Measurements from ENCODE around the gene PCNX3.

The PCNX3 gene

GRCh38 chr11:65615229-65615949 lies at the start of gene PCNX3:
PCNX3 (plus strand) TSS chr11:65615776; CDS start chr11:65616312, 536 bp downstream.
- in situ Hi-C loops (cut with MboI; ENCODE audit: low sequenced_read_pairs), result no loop called here
- Histone ChIP-seq H3K36me3 (replicated peaks) (peaks cover 38% of the 10 kb centered on the region), H3K4me3 (peak within 1 kb of the TSS; percentile 86), H3K27me3 (ENCODE audit: low read depth) (no peaks in the 10 kb centered on the region), H3K9me3 (no peaks in the 10 kb centered on the region), H3K4me1 (peaks cover 9% of the 10 kb centered on the region)
- DNase-seq (ENCODE audit: low spot score in 2 of 2), result peak; percentile 100

- Histone ChIP-seq H3K4me3 (peak overlapping the region; percentile 98), H3K9me3 (no peaks in the 10 kb centered on the region), H3K36me3 (replicated peaks) (peaks cover 12% of the 10 kb centered on the region), H3K4me1 (peaks cover 27% of the 10 kb centered on the region), H3K27me3 (ENCODE audit: low read depth) (no peaks in the 10 kb centered on the region)
- in situ Hi-C loops (cut with MboI; ENCODE audit: low sequenced_read_pairs), result no loop called here
- DNase-seq (ENCODE audit: low spot score in 2 of 2), result no peak
Observed at GRCh38 chr11:65569164-65569972, 46.2 kb upstream of the PCNX3 start.

- in situ Hi-C loops (cut with MboI; ENCODE audit: low sequenced_read_pairs), result no loop called here
- Histone ChIP-seq H3K4me1 (peaks cover 27% of the 10 kb centered on the region), H3K4me3 (peak within 1 kb of the TSS; percentile 98), H3K36me3 (replicated peaks) (peaks cover 12% of the 10 kb centered on the region), H3K27me3 (ENCODE audit: low read depth) (no peaks in the 10 kb centered on the region), H3K9me3 (no peaks in the 10 kb centered on the region)
- peak; percentile 97 to 100 for DNase-seq (ENCODE audit: low spot score in 2 of 2)
Observed at GRCh38 chr11:65569973-65570918, 45.3 kb upstream of the PCNX3 start, which contains the start of gene ZNRD2. ZNRD2 (plus strand) TSS chr11:65570477; CDS start chr11:65570492, 15 bp downstream.

GRCh38 chr11:65571420-65571819 lies 44.2 kb upstream of the PCNX3 start:
- peak overlapping the region; percentile 98 for H3K4me3 ChIP-seq
- in situ Hi-C loops (cut with MboI; ENCODE audit: low sequenced_read_pairs), result no loop called here
- peaks cover 12% of the 10 kb centered on the region for H3K36me3 ChIP-seq (replicated peaks)
- no peaks in the 10 kb centered on the region for H3K9me3 ChIP-seq
- DNase-seq (ENCODE audit: low spot score in 2 of 2), result no peak
- H3K4me1 ChIP-seq, result peaks cover 27% of the 10 kb centered on the region
- H3K27me3 ChIP-seq (ENCODE audit: low read depth), result no peaks in the 10 kb centered on the region

GRCh38 chr11:65571940-65572339 lies 43.6 kb upstream of the PCNX3 start:
- DNase-seq (ENCODE audit: low spot score in 2 of 2), result peak; percentile 32 to 54
- Histone ChIP-seq H3K4me3 (peak overlapping the region; percentile 98), H3K36me3 (replicated peaks) (peaks cover 12% of the 10 kb centered on the region), H3K27me3 (ENCODE audit: low read depth) (no peaks in the 10 kb centered on the region), H3K4me1 (peaks cover 27% of the 10 kb centered on the region), H3K9me3 (no peaks in the 10 kb centered on the region)
- in situ Hi-C loops (cut with MboI; ENCODE audit: low sequenced_read_pairs), result no loop called here

GRCh38 chr11:65572356-65573051 lies 43.1 kb upstream of the PCNX3 start, which contains the start of gene FAM89B:
FAM89B (plus strand) TSS chr11:65572538; CDS start chr11:65572670, 132 bp downstream.
- Histone ChIP-seq H3K36me3 (replicated peaks) (peaks cover 12% of the 10 kb centered on the region), H3K4me3 (peak within 1 kb of the TSS; percentile 98), H3K4me1 (peaks cover 27% of the 10 kb centered on the region), H3K9me3 (no peaks in the 10 kb centered on the region), H3K27me3 (ENCODE audit: low read depth) (no peaks in the 10 kb centered on the region)
- in situ Hi-C loops (cut with MboI; ENCODE audit: low sequenced_read_pairs), result no loop called here
- peak; percentile 74 to 96 for DNase-seq (ENCODE audit: low spot score in 2 of 2)

- H3K4me1 ChIP-seq, result peaks cover 27% of the 10 kb centered on the region
- peaks cover 9% of the 10 kb centered on the region for H3K36me3 ChIP-seq (replicated peaks)
- H3K9me3 ChIP-seq, result no peaks in the 10 kb centered on the region
- peak overlapping the region; percentile 98 for H3K4me3 ChIP-seq
- in situ Hi-C loops (cut with MboI; ENCODE audit: low sequenced_read_pairs), result no loop called here
- H3K27me3 ChIP-seq (ENCODE audit: low read depth), result no peaks in the 10 kb centered on the region
- no peak for DNase-seq (ENCODE audit: low spot score in 2 of 2)
Observed at GRCh38 chr11:65573391-65574079, 42.0 kb upstream of the PCNX3 start.

GRCh38 chr11:65574109-65574810 lies 41.3 kb upstream of the PCNX3 start:
- Histone ChIP-seq H3K9me3 (no peaks in the 10 kb centered on the region), H3K27me3 (ENCODE audit: low read depth) (no peaks in the 10 kb centered on the region), H3K36me3 (replicated peaks) (peaks cover 9% of the 10 kb centered on the region), H3K4me3 (peak overlapping the region; percentile 98), H3K4me1 (peaks cover 27% of the 10 kb centered on the region)
- in situ Hi-C loops (cut with MboI; ENCODE audit: low sequenced_read_pairs), result no loop called here
- DNase-seq (ENCODE audit: low spot score in 2 of 2), result peak; percentile 84 to 93

- no peaks in the 10 kb centered on the region for H3K9me3 ChIP-seq
- peak in 1 of 2 experiments; percentile 52 for DNase-seq (ENCODE audit: low spot score in 2 of 2)
- peak overlapping the region; percentile 98 for H3K4me3 ChIP-seq
- in situ Hi-C loops (cut with MboI; ENCODE audit: low sequenced_read_pairs), result no loop called here
- H3K36me3 ChIP-seq (replicated peaks), result peaks cover 9% of the 10 kb centered on the region
- no peaks in the 10 kb centered on the region for H3K27me3 ChIP-seq (ENCODE audit: low read depth)
- H3K4me1 ChIP-seq, result peaks cover 25% of the 10 kb centered on the region
Observed at GRCh38 chr11:65574811-65575567, 40.6 kb upstream of the PCNX3 start.

- H3K4me3 ChIP-seq, result peak within 1 kb of the TSS; percentile 98
- peaks cover 7% of the 10 kb centered on the region for H3K36me3 ChIP-seq (replicated peaks)
- in situ Hi-C loops (cut with MboI; ENCODE audit: low sequenced_read_pairs), result no loop called here
- no peaks in the 10 kb centered on the region for H3K9me3 ChIP-seq
- peaks cover 25% of the 10 kb centered on the region for H3K4me1 ChIP-seq
- DNase-seq (ENCODE audit: low spot score in 2 of 2), result peak; percentile 29 to 79
- H3K27me3 ChIP-seq (ENCODE audit: low read depth), result no peaks in the 10 kb centered on the region
Observed at GRCh38 chr11:65575568-65576231, 39.9 kb upstream of the PCNX3 start, which contains the start of gene EHBP1L1. EHBP1L1 (plus strand) TSS chr11:65576053; CDS start chr11:65576303, 250 bp downstream.
